Thyroid gland (tissue), 4 donors: ENCODE results near the gene PTCH1.

ENCODE experiments used
- CTCF ChIP-seq, 6 experiments: fragments of 200-600 bp in 3 of 6; fragments of 450-650 bp in 3 of 6; sonication (generic) in 3 of 6; IDR thresholded peaks; one replicate each; pipeline ENCODE4 v1.5.1; 2016 to 2019; ENCODE audit warnings: antibody characterized with exemption in 6 of 6, mild to moderate bottlenecking in 2 of 6, inconsistent platforms in 1 of 6, moderate library complexity in 1 of 6
- POLR2A ChIP-seq, 2 donors: fragments of 450-650 bp; IDR thresholded peaks; one replicate each; pipeline ENCODE4 v1.6.1; 2017; ENCODE audit warnings: antibody characterized with exemption in 2 of 2, mild to moderate bottlenecking in 2 of 2, moderate library complexity in 1 of 2

DNA sequence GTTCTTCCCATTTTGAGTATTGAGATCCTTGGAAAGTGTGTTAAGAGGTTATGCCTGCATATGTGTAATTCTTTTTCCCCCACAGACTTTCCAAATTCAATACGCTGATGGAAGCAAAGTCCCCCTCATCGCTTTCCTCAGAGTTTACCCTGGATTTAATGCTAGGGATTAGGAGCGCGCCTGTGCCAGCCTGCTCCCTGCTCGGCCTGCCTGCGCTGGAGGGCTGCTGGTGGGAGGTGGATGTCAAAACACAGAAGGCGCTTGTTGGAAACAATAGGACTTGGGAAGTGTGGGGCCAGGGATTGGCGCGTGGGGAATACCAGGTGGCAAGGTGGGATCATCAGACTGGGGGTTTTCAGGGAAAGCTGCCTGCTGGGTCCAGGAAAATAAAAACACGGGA, 39.8 kb upstream of the PTCH1 start:
- TF ChIP-seq CTCF (IDR thresholded peaks at IDR 0.05): no peak
- TF ChIP-seq POLR2A (IDR thresholded peaks at IDR 0.05): no peak
